GM19395 (cell line): Measurements from ENCODE around the gene OTUD7B.
A peak's percentile ranks its signal among the peaks of the same experiment; 100 is the strongest.
"Not testable (repeated sequence)": the region's sequence is repeated elsewhere in the genome, so short reads cannot be mapped to it uniquely, and the experiment has no call there.

Source experiments
- ATAC-seq: cut with Tn5 transposase; IDR thresholded peaks from one replicate; pipeline ENCODE4 v1.9.1; 2021; ENCODE audit warnings: mild to moderate bottlenecking, moderate library complexity; ENCODE audit not compliant: unreplicated experiment

The OTUD7B gene

GRCh38 chr1:149962039-149962647 is 48.4 kb downstream of the OTUD7B start:
- ATAC-seq: no peak

- ATAC-seq: not testable (repeated sequence)
Measured at GRCh38 chr1:149957548-149957947, 53.0 kb downstream of the OTUD7B start.

- no peak for ATAC-seq
Measured at GRCh38 chr1:149949911-149950310, 60.6 kb downstream of the OTUD7B start.

- no peak for ATAC-seq
Measured at GRCh38 chr1:149945206-149945605, 65.3 kb downstream of the OTUD7B start.

GRCh38 chr1:149942885-149943284 is 67.6 kb downstream of the OTUD7B start:
- no peak for ATAC-seq

- no peak for ATAC-seq
Measured at GRCh38 chr1:149942207-149942606, 68.3 kb downstream of the OTUD7B start.

GRCh38 chr1:149940427-149940826 is 70.1 kb downstream of the OTUD7B start:
- ATAC-seq: no peak

GRCh38 chr1:149938668-149939003 is 71.9 kb downstream of the OTUD7B start:
- not testable (repeated sequence) for ATAC-seq

GRCh38 chr1:149937759-149938158 is 72.8 kb downstream of the OTUD7B start:
- no peak for ATAC-seq

- ATAC-seq: no peak
Measured at GRCh38 chr1:149936992-149937705, 73.4 kb downstream of the OTUD7B start.

- ATAC-seq: no peak
Measured at GRCh38 chr1:149936170-149936991, 74.1 kb downstream of the OTUD7B start, which contains the start of gene MTMR11. Gene MTMR11 (minus strand): TSS chr1:149936879. CDS start chr1:149936647, 232 bp downstream.

GRCh38 chr1:149934356-149934755 is 76.2 kb downstream of the OTUD7B start:
- no peak for ATAC-seq

GRCh38 chr1:149933208-149933607 is 77.3 kb downstream of the OTUD7B start:
- ATAC-seq: no peak

GRCh38 chr1:149932474-149932873 is 78.1 kb downstream of the OTUD7B start:
- no peak for ATAC-seq

- ATAC-seq: no peak
Measured at GRCh38 chr1:149931212-149931790, 79.2 kb downstream of the OTUD7B start.

- no peak for ATAC-seq
Measured at GRCh38 chr1:149929856-149930255, 80.7 kb downstream of the OTUD7B start.

- ATAC-seq: no peak
Measured at GRCh38 chr1:149928401-149928724, 82.2 kb downstream of the OTUD7B start.

GRCh38 chr1:149927563-149928400 is 82.7 kb downstream of the OTUD7B start, which contains the start of gene SF3B4:
Gene SF3B4 (minus strand): TSS chr1:149927803. CDS start chr1:149927759, 44 bp downstream.
- peak; percentile 95 for ATAC-seq

- no peak for ATAC-seq
Measured at GRCh38 chr1:149927056-149927562, 83.4 kb downstream of the OTUD7B start.

- ATAC-seq: no peak
Measured at GRCh38 chr1:149926296-149926695, 84.2 kb downstream of the OTUD7B start.
